ENCODE results near the gene SMG6.

Gene SMG6

GRCh38 chr17:2137342-2138098 lies 166.1 kb downstream of the SMG6 start:
- DNase-seq = no peak

GRCh38 chr17:2136241-2136640 lies 167.3 kb downstream of the SMG6 start:
- no peak for DNase-seq

GRCh38 chr17:2128011-2128410 lies 175.6 kb downstream of the SMG6 start:
- DNase-seq = no peak

- no peak for DNase-seq
Measured at GRCh38 chr17:2125013-2125535, 178.5 kb downstream of the SMG6 start.

GRCh38 chr17:2124391-2124790 lies 179.2 kb downstream of the SMG6 start:
- DNase-seq = no peak

GRCh38 chr17:2123375-2124251 lies 180.0 kb downstream of the SMG6 start:
- no peak for DNase-seq

GRCh38 chr17:2122641-2123302 lies 180.8 kb downstream of the SMG6 start:
- DNase-seq = no peak

- no peak for DNase-seq
Measured at GRCh38 chr17:2120586-2121335, 182.8 kb downstream of the SMG6 start.

GRCh38 chr17:2113279-2113622 lies 190.3 kb downstream of the SMG6 start:
- no peak for DNase-seq

GRCh38 chr17:2111691-2112090 lies 191.9 kb downstream of the SMG6 start:
- no peak for DNase-seq

- no peak for DNase-seq
Measured at GRCh38 chr17:2110436-2110835, 193.1 kb downstream of the SMG6 start.

- no peak for DNase-seq
Measured at GRCh38 chr17:2108170-2108569, 195.4 kb downstream of the SMG6 start.

- peak; percentile 73 for DNase-seq
Measured at GRCh38 chr17:2107506-2107905, 196.1 kb downstream of the SMG6 start.

GRCh38 chr17:2107050-2107449 lies 196.5 kb downstream of the SMG6 start:
- DNase-seq = no peak

GRCh38 chr17:2106308-2106955 lies 197.2 kb downstream of the SMG6 start:
- no peak for DNase-seq

GRCh38 chr17:2105663-2106062 lies 197.9 kb downstream of the SMG6 start:
- DNase-seq = no peak

- DNase-seq = peak; percentile 75
Measured at GRCh38 chr17:2102931-2103809, 200.4 kb downstream of the SMG6 start.

- DNase-seq = no peak
Measured at GRCh38 chr17:2101448-2102257, 201.9 kb downstream of the SMG6 start.

GRCh38 chr17:2095536-2095910 lies 208.1 kb downstream of the SMG6 start:
- no peak for DNase-seq

GRCh38 chr17:2094891-2095535 lies 208.6 kb downstream of the SMG6 start:
- peak; percentile 54 for DNase-seq

Measured in right forelimb (tissue), 1 donor.